Kidney glomerular epithelial cell (primary cell): Measurements from ENCODE around the gene RNF227.

Source experiments
- DNase-seq: peaks from one replicate; lab custom pipeline; 2025; lab: John Stamatoyannopoulos, UW

The RNF227 gene

GRCh38 chr17:7889166-7889955, 26.7 kb downstream of the RNF227 start:
- peak; percentile 48 for DNase-seq

GRCh38 chr17:7888184-7888920, 27.7 kb downstream of the RNF227 start, which contains the start of gene CHD3:
Gene CHD3 (plus strand): TSS chr17:7888789. CDS start chr17:7889001, 212 bp downstream.
- no peak for DNase-seq

- DNase-seq = peak; percentile 85
Measured at GRCh38 chr17:7887482-7888183, 28.5 kb downstream of the RNF227 start.

- peak; percentile 57 for DNase-seq
Measured at GRCh38 chr17:7887038-7887481, 29.0 kb downstream of the RNF227 start.

- DNase-seq = no peak
Measured at GRCh38 chr17:7886227-7887037, 29.7 kb downstream of the RNF227 start.

GRCh38 chr17:7885367-7886226, 30.5 kb downstream of the RNF227 start:
- no peak for DNase-seq

GRCh38 chr17:7884581-7885366, 31.3 kb downstream of the RNF227 start:
- no peak for DNase-seq

- peak; percentile 72 for DNase-seq
Measured at GRCh38 chr17:7883781-7884386, 32.2 kb downstream of the RNF227 start.

GRCh38 chr17:7882629-7883028, 33.5 kb downstream of the RNF227 start:
- DNase-seq = no peak

- DNase-seq = no peak
Measured at GRCh38 chr17:7882068-7882467, 34.0 kb downstream of the RNF227 start.

- no peak for DNase-seq
Measured at GRCh38 chr17:7881276-7882054, 34.6 kb downstream of the RNF227 start.

- no peak for DNase-seq
Measured at GRCh38 chr17:7880076-7880868, 35.8 kb downstream of the RNF227 start.

- no peak for DNase-seq
Measured at GRCh38 chr17:7878234-7878633, 37.9 kb downstream of the RNF227 start.

- DNase-seq = no peak
Measured at GRCh38 chr17:7875804-7876370, 40.2 kb downstream of the RNF227 start.

GRCh38 chr17:7873051-7873450, 43.0 kb downstream of the RNF227 start:
- DNase-seq = no peak

- DNase-seq = no peak
Measured at GRCh38 chr17:7867881-7868329, 48.2 kb downstream of the RNF227 start.

GRCh38 chr17:7864995-7865650, 51.0 kb downstream of the RNF227 start:
- DNase-seq = no peak
